Right forelimb (tissue), 1 donor: ENCODE measurements around the gene RASSF7.

Source experiments
- DNase-seq: peaks from one replicate; pipeline ENCODE4 v3.0.0-alpha.2; 2018

The RASSF7 gene

GRCh38 chr11:533586-534395 lies 27.0 kb upstream of the RASSF7 start:
- DNase-seq: peak; percentile 43

GRCh38 chr11:534396-535209 lies 26.2 kb upstream of the RASSF7 start:
- DNase-seq: peak; percentile 56

- no peak for DNase-seq
Observed at GRCh38 chr11:535210-535518, 25.6 kb upstream of the RASSF7 start.

- peak; percentile 98 for DNase-seq
Observed at GRCh38 chr11:535519-536454, 25.0 kb upstream of the RASSF7 start, which contains the start of gene HRAS. HRAS (minus strand) TSS chr11:535576.

- DNase-seq: peak; percentile 77
Observed at GRCh38 chr11:536841-537621, 23.7 kb upstream of the RASSF7 start, which contains the start of gene LRRC56. LRRC56 (plus strand) TSS chr11:537527; CDS start chr11:540685, 3,158 bp downstream.

GRCh38 chr11:537622-538430 lies 22.9 kb upstream of the RASSF7 start:
- DNase-seq: peak; percentile 45

- peak; percentile 39 for DNase-seq
Observed at GRCh38 chr11:538431-539051, 22.2 kb upstream of the RASSF7 start.

- DNase-seq: peak; percentile 31
Observed at GRCh38 chr11:539971-540481, 20.7 kb upstream of the RASSF7 start.

- DNase-seq: peak; percentile 40
Observed at GRCh38 chr11:540583-541432, 20.0 kb upstream of the RASSF7 start.

- DNase-seq: no peak
Observed at GRCh38 chr11:541433-541885, 19.3 kb upstream of the RASSF7 start.

GRCh38 chr11:544817-545166 lies 16.0 kb upstream of the RASSF7 start:
- DNase-seq: no peak

- DNase-seq: no peak
Observed at GRCh38 chr11:545171-545570, 15.6 kb upstream of the RASSF7 start.

GRCh38 chr11:548700-549603 lies 11.8 kb upstream of the RASSF7 start:
- DNase-seq: no peak

GRCh38 chr11:550021-550745 lies 10.6 kb upstream of the RASSF7 start:
- no peak for DNase-seq

GRCh38 chr11:550746-551085 lies 10.1 kb upstream of the RASSF7 start:
- no peak for DNase-seq

GRCh38 chr11:551131-551530 lies 9.6 kb upstream of the RASSF7 start:
- no peak for DNase-seq

- DNase-seq: no peak
Observed at GRCh38 chr11:551596-551995, 9.2 kb upstream of the RASSF7 start.
